Measurements from ENCODE around the gene RAP1GAP2.
"Not testable (repeated sequence)": the region's sequence is repeated elsewhere in the genome, so short reads cannot be mapped to it uniquely, and the experiment has no call there.

The RAP1GAP2 gene

GRCh38 chr17:2796164-2797125 is at the start of gene RAP1GAP2:
RAP1GAP2 (plus strand) TSS chr17:2796438; CDS start chr17:2796528, 90 bp downstream.
- DNase-seq: peak; percentile 87 to 92 (median 92)

- DNase-seq: no peak
Observed at GRCh38 chr17:2749058-2749783, 47.0 kb upstream of the RAP1GAP2 start, which contains the start of gene CCDC92B. CCDC92B (minus strand) TSS chr17:2749652; CDS start chr17:2735145, 14,507 bp downstream.

- DNase-seq: peak; percentile 84 to 96 (median 92)
Observed at GRCh38 chr17:2749784-2750181, 46.5 kb upstream of the RAP1GAP2 start.

- no peak for DNase-seq
Observed at GRCh38 chr17:2750721-2751120, 45.5 kb upstream of the RAP1GAP2 start.

GRCh38 chr17:2751491-2751890 is 44.7 kb upstream of the RAP1GAP2 start:
- no peak for DNase-seq

- no peak for DNase-seq
Observed at GRCh38 chr17:2755891-2756724, 40.1 kb upstream of the RAP1GAP2 start.

GRCh38 chr17:2758870-2759269 is 37.4 kb upstream of the RAP1GAP2 start:
- DNase-seq: no peak

- DNase-seq: no peak
Observed at GRCh38 chr17:2770129-2770528, 26.1 kb upstream of the RAP1GAP2 start.

GRCh38 chr17:2775206-2775605 is 21.0 kb upstream of the RAP1GAP2 start:
- peak in 2 of 3 donors; percentile 42 for DNase-seq

- peak in 1 of 3 donors; percentile 35 for DNase-seq
Observed at GRCh38 chr17:2776589-2777241, 19.5 kb upstream of the RAP1GAP2 start.

- no peak for DNase-seq
Observed at GRCh38 chr17:2777242-2777867, 18.9 kb upstream of the RAP1GAP2 start.

- DNase-seq: no peak
Observed at GRCh38 chr17:2778489-2778888, 17.7 kb upstream of the RAP1GAP2 start.

- DNase-seq: no peak
Observed at GRCh38 chr17:2779545-2779944, 16.7 kb upstream of the RAP1GAP2 start.

- no peak for DNase-seq
Observed at GRCh38 chr17:2780256-2780655, 16.0 kb upstream of the RAP1GAP2 start.

- no peak for DNase-seq
Observed at GRCh38 chr17:2780931-2781454, 15.2 kb upstream of the RAP1GAP2 start.

GRCh38 chr17:2781598-2781997 is 14.6 kb upstream of the RAP1GAP2 start:
- DNase-seq: not testable (repeated sequence)

GRCh38 chr17:2782055-2782454 is 14.2 kb upstream of the RAP1GAP2 start:
- DNase-seq: peak; percentile 89 to 93 (median 92)

GRCh38 chr17:2783310-2784030 is 12.8 kb upstream of the RAP1GAP2 start:
- DNase-seq: no peak

- DNase-seq: no peak
Observed at GRCh38 chr17:2784864-2785263, 11.4 kb upstream of the RAP1GAP2 start.

- not testable (repeated sequence) for DNase-seq
Observed at GRCh38 chr17:2785376-2785775, 10.9 kb upstream of the RAP1GAP2 start.
